ENCODE results near the gene IGF2BP1.

DNA sequence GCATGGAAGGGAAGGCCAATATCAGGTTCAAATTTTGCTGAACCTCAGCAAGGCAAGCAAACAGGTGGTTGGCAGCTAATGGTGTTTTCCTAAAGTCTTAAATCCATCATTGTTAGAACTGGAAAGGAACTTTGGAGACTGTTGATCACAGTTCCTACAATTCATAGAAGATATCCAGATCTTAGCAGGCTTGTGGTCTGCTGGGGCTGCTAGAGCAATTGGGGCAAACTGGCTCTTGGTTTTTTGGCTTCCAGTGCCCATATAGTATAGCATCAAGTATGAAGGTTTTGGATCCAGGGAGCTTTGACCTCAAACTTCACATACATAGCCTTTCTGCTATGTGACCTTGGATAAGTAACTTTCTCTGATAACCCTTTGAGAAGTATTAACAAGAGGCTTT, 49.7 kb downstream of the IGF2BP1 start:
- TF ChIP-seq, protein P1, sequence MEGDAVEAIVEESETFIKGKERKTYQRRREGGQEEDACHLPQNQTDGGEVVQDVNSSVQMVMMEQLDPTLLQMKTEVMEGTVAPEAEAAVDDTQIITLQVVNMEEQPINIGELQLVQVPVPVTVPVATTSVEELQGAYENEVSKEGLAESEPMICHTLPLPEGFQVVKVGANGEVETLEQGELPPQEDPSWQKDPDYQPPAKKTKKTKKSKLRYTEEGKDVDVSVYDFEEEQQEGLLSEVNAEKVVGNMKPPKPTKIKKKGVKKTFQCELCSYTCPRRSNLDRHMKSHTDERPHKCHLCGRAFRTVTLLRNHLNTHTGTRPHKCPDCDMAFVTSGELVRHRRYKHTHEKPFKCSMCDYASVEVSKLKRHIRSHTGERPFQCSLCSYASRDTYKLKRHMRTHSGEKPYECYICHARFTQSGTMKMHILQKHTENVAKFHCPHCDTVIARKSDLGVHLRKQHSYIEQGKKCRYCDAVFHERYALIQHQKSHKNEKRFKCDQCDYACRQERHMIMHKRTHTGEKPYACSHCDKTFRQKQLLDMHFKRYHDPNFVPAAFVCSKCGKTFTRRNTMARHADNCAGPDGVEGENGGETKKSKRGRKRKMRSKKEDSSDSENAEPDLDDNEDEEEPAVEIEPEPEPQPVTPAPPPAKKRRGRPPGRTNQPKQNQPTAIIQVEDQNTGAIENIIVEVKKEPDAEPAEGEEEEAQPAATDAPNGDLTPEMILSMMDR (conservative IDR thresholded peaks at IDR 0.05 in 1 of 2, IDR thresholded peaks at IDR 0.05 in 1 of 2; ENCODE audit: extremely low read depth in 1 of 2, insufficient read depth in 1 of 2, low read depth in 1 of 2, low read length in 2 of 2), result no peak
- TF ChIP-seq EZH2 (IDR thresholded peaks at IDR 0.05; ENCODE audit: borderline replicate concordance, low read length), result no peak

Data from mammary epithelial cell (primary cell).